ENCODE measurements around the gene NRG3.

DNA sequence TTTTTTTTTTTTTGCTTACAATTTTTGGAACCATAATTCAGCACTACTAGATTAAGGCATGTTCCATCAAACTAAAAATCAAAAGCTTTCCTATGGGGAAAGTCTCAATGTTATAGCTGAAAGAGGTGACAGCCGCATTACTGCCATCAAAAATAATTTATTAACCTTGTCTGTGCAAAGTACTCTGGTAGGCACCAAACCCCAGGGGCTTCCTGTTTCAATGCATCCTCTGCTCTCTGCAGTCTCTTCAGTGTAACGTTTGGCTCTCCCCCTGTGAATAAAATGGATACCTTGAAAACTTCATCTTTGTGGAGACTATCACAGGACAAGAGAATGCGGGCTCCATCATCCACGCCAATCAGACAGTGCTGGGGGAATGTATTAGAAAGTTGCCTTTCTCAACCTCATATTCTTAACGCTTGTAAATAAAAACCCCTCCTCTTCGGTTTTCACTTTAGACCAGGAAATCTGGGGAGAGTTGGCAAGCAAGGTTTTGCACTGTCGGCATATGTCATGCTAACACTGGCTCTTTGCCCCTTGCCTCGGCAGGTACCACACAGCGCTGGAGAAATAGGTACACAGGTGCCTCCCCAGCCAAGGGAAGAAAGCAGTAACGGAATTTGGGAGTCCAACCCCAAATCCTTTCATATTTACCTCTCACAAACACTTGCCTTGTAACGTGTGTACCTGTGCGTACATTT is 1.6 kb upstream of the NRG3 start:
- TF ChIP-seq, protein P1, sequence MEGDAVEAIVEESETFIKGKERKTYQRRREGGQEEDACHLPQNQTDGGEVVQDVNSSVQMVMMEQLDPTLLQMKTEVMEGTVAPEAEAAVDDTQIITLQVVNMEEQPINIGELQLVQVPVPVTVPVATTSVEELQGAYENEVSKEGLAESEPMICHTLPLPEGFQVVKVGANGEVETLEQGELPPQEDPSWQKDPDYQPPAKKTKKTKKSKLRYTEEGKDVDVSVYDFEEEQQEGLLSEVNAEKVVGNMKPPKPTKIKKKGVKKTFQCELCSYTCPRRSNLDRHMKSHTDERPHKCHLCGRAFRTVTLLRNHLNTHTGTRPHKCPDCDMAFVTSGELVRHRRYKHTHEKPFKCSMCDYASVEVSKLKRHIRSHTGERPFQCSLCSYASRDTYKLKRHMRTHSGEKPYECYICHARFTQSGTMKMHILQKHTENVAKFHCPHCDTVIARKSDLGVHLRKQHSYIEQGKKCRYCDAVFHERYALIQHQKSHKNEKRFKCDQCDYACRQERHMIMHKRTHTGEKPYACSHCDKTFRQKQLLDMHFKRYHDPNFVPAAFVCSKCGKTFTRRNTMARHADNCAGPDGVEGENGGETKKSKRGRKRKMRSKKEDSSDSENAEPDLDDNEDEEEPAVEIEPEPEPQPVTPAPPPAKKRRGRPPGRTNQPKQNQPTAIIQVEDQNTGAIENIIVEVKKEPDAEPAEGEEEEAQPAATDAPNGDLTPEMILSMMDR (IDR thresholded peaks at IDR 0.05), result no peak
- TF ChIP-seq POLR2A (IDR thresholded peaks at IDR 0.05), result no peak
